Endothelial cell (in vitro differentiated cells): Measurements from ENCODE around the gene UGT1A4. TPM values are rescaled to one million over a fixed set of nuclear protein-coding genes. Genes with fewer than 3 reads are reported as not detected.

Experiments
- DNase-seq: peaks from one replicate; pipeline ENCODE4 v3.0.0; 2021; ENCODE audit warnings: low spot score
- H3K27ac Mint-ChIP-seq: one replicate; pipeline ENCODE4 v1.8.0; 2021; ENCODE audit warnings: mixed read lengths, inconsistent platforms; ENCODE audit not compliant: unreplicated experiment
- H3K27me3 Mint-ChIP-seq: one replicate; pipeline ENCODE4 v1.8.0; 2021; ENCODE audit warnings: mild to moderate bottlenecking, moderate library complexity, mixed read lengths, inconsistent platforms; ENCODE audit not compliant: unreplicated experiment
- H3K36me3 Mint-ChIP-seq: one replicate; pipeline ENCODE4 v1.8.0; 2021; ENCODE audit warnings: mild to moderate bottlenecking, low read depth, mixed read lengths, inconsistent platforms; ENCODE audit not compliant: unreplicated experiment
- H3K4me1 Mint-ChIP-seq: one replicate; pipeline ENCODE4 v1.8.0; 2021; ENCODE audit warnings: mild to moderate bottlenecking, mixed read lengths, inconsistent platforms; ENCODE audit not compliant: unreplicated experiment
- H3K4me3 Mint-ChIP-seq: one replicate; pipeline ENCODE4 v1.8.0; 2021; ENCODE audit warnings: mild to moderate bottlenecking, mixed read lengths, inconsistent platforms; ENCODE audit not compliant: unreplicated experiment
- H3K9me3 Mint-ChIP-seq: one replicate; pipeline ENCODE4 v1.8.0; 2021; ENCODE audit warnings: mixed read lengths, inconsistent platforms; ENCODE audit not compliant: unreplicated experiment
- CTCF ChIP-seq: fragments of 200-600 bp; sonication (generic); IDR thresholded peaks from one replicate; pipeline ENCODE4 v1.5.0; 2021; ENCODE audit warnings: antibody characterized with exemption; ENCODE audit not compliant: unreplicated experiment
- total RNA-seq: library from RNA; stranded (reverse); fragmentation: NEBNext Ultra II Directional; extraction: Animal tissue kit (Norgen Biotek cat#: 25700); gene quantifications from one replicate; pipeline ENCODE4 v1.2.1, GENCODE V29; 2021; ENCODE audit not compliant: unreplicated experiment

The UGT1A4 gene
- total RNA-seq, 1 donor from 2014 or later, result not detected

DNA sequence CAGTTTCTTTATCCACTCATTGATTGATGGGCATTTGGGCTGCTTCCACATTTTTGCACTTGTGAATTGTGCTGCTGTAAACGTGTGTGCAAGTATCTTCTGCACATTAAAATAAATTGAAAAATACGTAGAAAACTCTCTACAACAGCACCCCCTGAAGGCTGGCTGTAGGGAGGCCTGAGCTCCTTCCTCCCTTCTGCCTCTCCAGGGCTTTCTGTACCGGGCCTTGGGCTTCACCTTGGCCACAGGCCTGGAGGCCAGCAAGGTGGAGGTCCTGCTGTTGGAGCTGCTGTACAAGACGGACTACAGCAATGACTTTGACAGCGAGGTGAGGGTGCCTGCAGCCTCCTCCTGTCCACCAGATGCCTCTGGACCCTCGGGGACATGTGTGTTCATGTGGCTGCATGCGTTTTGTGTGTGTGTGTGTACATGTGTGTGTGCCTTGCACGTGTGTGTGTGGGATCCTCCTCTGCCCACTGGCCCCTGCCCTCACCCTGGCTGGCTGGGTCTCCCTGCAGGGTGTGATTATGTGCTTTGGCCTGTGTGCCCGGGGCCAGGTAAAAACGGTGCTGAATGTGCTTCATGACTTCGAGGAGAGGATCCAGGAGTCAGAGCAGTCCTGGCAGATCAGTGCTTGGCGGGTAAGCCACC is 88.8 kb downstream of the UGT1A4 start:
- no peak for DNase-seq
- no peak for TF ChIP-seq CTCF
- Mint-ChIP-seq H3K4me1 (no peaks in the 10 kb centered on the region), H3K27me3 (peaks cover 6% of the 10 kb centered on the region), H3K4me3 (no peak overlapping the region), H3K9me3 (no peaks in the 10 kb centered on the region), H3K27ac (no peak overlapping the region), H3K36me3 (no peaks in the 10 kb centered on the region)

- no peaks in the 10 kb centered on the region for H3K4me1 Mint-ChIP-seq
- H3K9me3 Mint-ChIP-seq, result no peaks in the 10 kb centered on the region
- no peak overlapping the region for H3K27ac Mint-ChIP-seq
- peaks cover 3% of the 10 kb centered on the region for H3K27me3 Mint-ChIP-seq
- TF ChIP-seq CTCF, result no peak
- no peaks in the 10 kb centered on the region for H3K36me3 Mint-ChIP-seq
- no peak overlapping the region for H3K4me3 Mint-ChIP-seq
- no peak for DNase-seq
Observed at GRCh38 chr2:233807966-233808935, 89.7 kb downstream of the UGT1A4 start.

DNA sequence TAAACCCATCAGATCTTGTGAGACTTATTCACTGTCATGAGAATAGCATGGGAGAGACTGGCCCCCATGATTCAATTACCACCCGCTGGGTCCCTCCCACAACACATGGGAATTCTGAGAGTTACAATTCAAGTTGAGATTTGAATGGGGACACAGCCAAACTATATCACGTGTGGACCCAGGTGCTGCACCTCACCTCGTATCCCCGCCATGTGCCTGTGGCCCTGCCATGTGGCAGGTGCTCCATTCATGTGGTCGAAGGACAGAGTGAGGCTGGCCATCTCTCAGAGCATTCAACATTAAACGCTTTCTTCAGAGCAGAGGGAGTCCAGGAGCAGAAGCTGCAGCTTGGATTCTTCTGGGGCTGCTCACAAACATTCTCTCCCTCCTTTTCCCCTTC is 91.8 kb downstream of the UGT1A4 start:
- DNase-seq, result no peak
- Mint-ChIP-seq H3K4me3 (no peak overlapping the region), H3K27ac (no peak overlapping the region), H3K27me3 (no peaks in the 10 kb centered on the region), H3K4me1 (no peaks in the 10 kb centered on the region), H3K9me3 (no peaks in the 10 kb centered on the region), H3K36me3 (no peaks in the 10 kb centered on the region)
- no peak for TF ChIP-seq CTCF

- H3K9me3 Mint-ChIP-seq, result no peaks in the 10 kb centered on the region
- H3K36me3 Mint-ChIP-seq, result no peaks in the 10 kb centered on the region
- no peaks in the 10 kb centered on the region for H3K4me1 Mint-ChIP-seq
- H3K4me3 Mint-ChIP-seq, result no peak overlapping the region
- TF ChIP-seq CTCF, result no peak
- DNase-seq, result no peak
- H3K27me3 Mint-ChIP-seq, result no peaks in the 10 kb centered on the region
- H3K27ac Mint-ChIP-seq, result no peak overlapping the region
Observed at GRCh38 chr2:233811087-233811486, 92.6 kb downstream of the UGT1A4 start.

DNA sequence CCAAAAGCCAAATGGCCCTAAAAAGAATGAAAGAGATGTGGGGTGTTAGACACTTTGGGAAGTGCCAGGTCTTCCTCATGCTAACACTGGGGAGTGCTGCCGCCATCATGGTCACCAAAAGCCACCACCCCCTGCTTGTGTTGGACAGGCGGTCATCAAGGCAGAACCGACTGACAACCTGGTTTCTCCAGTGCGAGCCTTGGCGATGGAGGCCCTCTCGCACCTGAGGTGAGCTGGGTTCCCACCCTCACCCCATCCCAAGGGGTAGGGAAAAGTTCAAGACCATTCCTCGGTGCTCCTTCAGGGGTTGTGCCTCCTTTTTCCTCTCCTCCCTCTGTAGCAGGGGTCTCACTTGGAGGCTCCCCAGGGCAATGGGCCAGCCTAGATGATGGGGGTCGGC is 93.2 kb downstream of the UGT1A4 start:
- DNase-seq, result no peak
- no peak overlapping the region for H3K4me3 Mint-ChIP-seq
- no peaks in the 10 kb centered on the region for H3K36me3 Mint-ChIP-seq
- no peaks in the 10 kb centered on the region for H3K27me3 Mint-ChIP-seq
- no peaks in the 10 kb centered on the region for H3K9me3 Mint-ChIP-seq
- no peaks in the 10 kb centered on the region for H3K4me1 Mint-ChIP-seq
- TF ChIP-seq CTCF, result no peak
- no peak overlapping the region for H3K27ac Mint-ChIP-seq
